Lower lobe of right lung (tissue), 2 donors: Measurements from ENCODE around the gene PHLDB2. TPM values are rescaled to one million over a fixed set of nuclear protein-coding genes. Genes with fewer than 3 reads are reported as not detected.
"Not testable (repeated sequence)": the region's sequence is repeated elsewhere in the genome, so short reads cannot be mapped to it uniquely, and the experiment has no call there.

Source experiments
- ATAC-seq, 2 donors: fragments of 200-7000 bp; cut with Tn5 transposase; one replicate each; pipeline ENCODE4 v1.9.1; 2020 to 2022; ENCODE audit warnings: mild to moderate bottlenecking in 2 of 2, moderate library complexity in 2 of 2
- DNase-seq: peaks from one replicate; pipeline ENCODE4 v3.0.0-alpha.2; 2020
- H3K27ac ChIP-seq: fragments of 200-600 bp; one replicate; pipeline ENCODE4 v1.8.0; 2022
- H3K27me3 ChIP-seq: fragments of 200-600 bp; one replicate; pipeline ENCODE4 v1.8.0; 2022; ENCODE audit warnings: low read depth
- H3K36me3 ChIP-seq: fragments of 200-600 bp; one replicate; pipeline ENCODE4 v1.8.0; 2022; ENCODE audit warnings: mild to moderate bottlenecking
- H3K4me1 ChIP-seq: fragments of 200-600 bp; one replicate; pipeline ENCODE4 v1.8.0; 2022
- H3K4me3 ChIP-seq: fragments of 200-600 bp; one replicate; pipeline ENCODE4 v1.8.0; 2022; ENCODE audit warnings: mild to moderate bottlenecking
- H3K9me3 ChIP-seq: fragments of 200-600 bp; one replicate; pipeline ENCODE4 v1.8.0; 2022
- CTCF ChIP-seq: fragments of 200-600 bp; IDR thresholded peaks from one replicate; pipeline ENCODE4 v1.8.0; 2022; ENCODE audit warnings: antibody characterized with exemption, mild to moderate bottlenecking
- intact Hi-C: fragments of 100-400 bp; cut with DNase I; formaldehyde crosslinking; loops from one replicate; pipeline ENCODE4 v1.11.0; 2022
- total RNA-seq: library from RNA; stranded (reverse); fragmentation: NEBNext Ultra II Directional; extraction: Animal tissue kit (Norgen Biotek cat#: 25700); gene quantifications from one replicate; pipeline ENCODE4 v1.2.1, GENCODE V29; 2021
- donor health status: DM: no; HTN: yes; CAD: no; lungs with severe emphysema.

The PHLDB2 gene
- total RNA-seq, 1 donor from 2014 or later: 33.6 TPM

GRCh38 chr3:111813979-111814378 lies 45.1 kb upstream of the PHLDB2 start:
- no peak for DNase-seq
- Histone ChIP-seq H3K4me3 (no peak overlapping the region), H3K9me3 (no peaks in the 10 kb centered on the region), H3K4me1 (peaks cover 13% of the 10 kb centered on the region), H3K27ac (no peak overlapping the region), H3K36me3 (no peaks in the 10 kb centered on the region), H3K27me3 (no peaks in the 10 kb centered on the region)
- no peak for ATAC-seq
- no peak for TF ChIP-seq CTCF
- intact Hi-C loops: no loop called here

GRCh38 chr3:111816771-111817170 lies 42.3 kb upstream of the PHLDB2 start:
- DNase-seq, ATAC-seq, H3K4me1 ChIP-seq, intact Hi-C loops, H3K27ac ChIP-seq, H3K4me3 ChIP-seq, H3K9me3 ChIP-seq, H3K36me3 ChIP-seq, H3K27me3 ChIP-seq: not testable (repeated sequence)

- Histone ChIP-seq H3K4me1 (no peaks in the 10 kb centered on the region), H3K4me3 (no peak overlapping the region), H3K27ac (no peak overlapping the region), H3K27me3 (no peaks in the 10 kb centered on the region), H3K9me3 (peaks cover 9% of the 10 kb centered on the region), H3K36me3 (no peaks in the 10 kb centered on the region)
- ATAC-seq: no peak
- intact Hi-C loops: no loop called here
- no peak for TF ChIP-seq CTCF
- no peak for DNase-seq
These were observed 39.1 kb upstream of the PHLDB2 start for GRCh38 chr3:111819927-111820326.

- ATAC-seq: no peak
These were observed 38.4 kb upstream of the PHLDB2 start for GRCh38 chr3:111820651-111821050.

GRCh38 chr3:111821891-111822290 lies 37.2 kb upstream of the PHLDB2 start:
- Histone ChIP-seq H3K4me1 (no peaks in the 10 kb centered on the region), H3K9me3 (peaks cover 9% of the 10 kb centered on the region), H3K4me3 (no peak overlapping the region), H3K27me3 (no peaks in the 10 kb centered on the region), H3K36me3 (no peaks in the 10 kb centered on the region), H3K27ac (no peak overlapping the region)
- intact Hi-C loops: no loop called here
- ATAC-seq (no peak), DNase-seq (no peak)
- TF ChIP-seq CTCF: no peak

More at GRCh38 chr3:111820651-111821050, 38.4 kb upstream of the PHLDB2 start:
- no peak overlapping the region for H3K27ac ChIP-seq
- no peak for TF ChIP-seq CTCF
- H3K4me1 ChIP-seq: no peaks in the 10 kb centered on the region
- DNase-seq: no peak
- no peak overlapping the region for H3K4me3 ChIP-seq
- intact Hi-C loops: no loop called here
- peaks cover 9% of the 10 kb centered on the region for H3K9me3 ChIP-seq
- no peaks in the 10 kb centered on the region for H3K36me3 ChIP-seq
- H3K27me3 ChIP-seq: no peaks in the 10 kb centered on the region

- no peaks in the 10 kb centered on the region for H3K27me3 ChIP-seq
- DNase-seq: no peak
- H3K36me3 ChIP-seq: no peaks in the 10 kb centered on the region
- no peak for TF ChIP-seq CTCF
- H3K4me3 ChIP-seq: no peak overlapping the region
- peaks cover 9% of the 10 kb centered on the region for H3K9me3 ChIP-seq
- intact Hi-C loops: no loop called here
- no peak for ATAC-seq
- H3K4me1 ChIP-seq: no peaks in the 10 kb centered on the region
- H3K27ac ChIP-seq: no peak overlapping the region
These were observed 36.3 kb upstream of the PHLDB2 start for GRCh38 chr3:111822804-111823203.
